SK-N-SH (cell line): ENCODE measurements around the gene WFDC9.

Experiments
- GABPA ChIP-seq: IDR thresholded peaks from 2 replicates; pipeline ENCODE4 v1.4.0; 2012; ENCODE audit warnings: low read depth, mild to moderate bottlenecking
- GATA2 ChIP-seq: sonication (generic); formaldehyde crosslinking; IDR thresholded peaks from 2 replicates; pipeline ENCODE4 v1.5.0; 2020; ENCODE audit warnings: mild to moderate bottlenecking, missing genetic modification reagents
- NRF1 ChIP-seq: IDR thresholded peaks from 2 replicates; pipeline ENCODE4 v1.6.1; 2012; ENCODE audit warnings: low read depth, mild to moderate bottlenecking, low read length
- POLR2AphosphoS5 ChIP-seq: IDR thresholded peaks from 2 replicates; pipeline ENCODE4 v1.6.1; 2012; ENCODE audit warnings: low read depth, low read length
- RAD21 ChIP-seq: IDR thresholded peaks from 2 replicates; pipeline ENCODE4 v1.6.1; 2012; ENCODE audit warnings: mild to moderate bottlenecking, low read length
- RCOR1 ChIP-seq: fragments of 150-350 bp; IDR thresholded peaks from 2 replicates; pipeline ENCODE4 v1.6.1; 2017; ENCODE audit warnings: antibody characterized with exemption, low read length
- SIN3A ChIP-seq: IDR thresholded peaks from 2 replicates; pipeline ENCODE4 v1.6.1; 2012; ENCODE audit warnings: low read depth, mild to moderate bottlenecking, low read length, moderate library complexity, borderline replicate concordance
- TAF1 ChIP-seq: IDR thresholded peaks from 2 replicates; pipeline ENCODE4 v1.6.1; 2012; ENCODE audit warnings: low read depth, mild to moderate bottlenecking, low read length, moderate library complexity, borderline replicate concordance
- TF ChIP-seq, protein P1 (sequence below): fragments of 200-600 bp; sonication (generic); IDR thresholded peaks from 2 replicates; pipeline ENCODE4 v1.6.1; 2017; ENCODE audit warnings: antibody characterized with exemption, mild to moderate bottlenecking, moderate library complexity
- TF ChIP-seq, protein P2 (sequence below): IDR thresholded peaks from 2 replicates; pipeline ENCODE4 v1.4.0; 2012; ENCODE audit warnings: low read depth, borderline replicate concordance
- TF ChIP-seq, protein P3 (sequence below): fragments of 150-350 bp; IDR thresholded peaks from 2 replicates; pipeline ENCODE4 v1.6.1; 2016; ENCODE audit warnings: mild to moderate bottlenecking, low read depth, low read length

DNA sequence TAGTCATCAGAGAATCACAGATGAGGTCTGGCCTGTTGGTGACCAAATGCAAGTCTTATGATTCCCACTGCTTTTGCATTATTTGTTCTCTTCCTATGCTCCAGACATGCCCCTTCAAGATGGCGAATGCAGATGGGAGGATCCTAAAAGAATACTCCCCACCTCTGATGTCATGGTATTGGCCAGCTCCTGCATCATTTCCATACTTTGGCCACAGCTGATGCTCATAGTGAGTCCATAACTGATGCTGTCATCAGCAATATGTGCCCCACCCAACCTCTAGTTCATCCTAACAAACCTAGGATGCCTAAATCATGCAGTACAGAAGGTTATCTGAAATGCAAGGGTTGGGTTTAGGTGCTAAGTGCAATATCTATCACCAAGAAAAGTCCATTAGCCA is 5.4 kb upstream of the WFDC9 start:
- TF ChIP-seq, protein P1, sequence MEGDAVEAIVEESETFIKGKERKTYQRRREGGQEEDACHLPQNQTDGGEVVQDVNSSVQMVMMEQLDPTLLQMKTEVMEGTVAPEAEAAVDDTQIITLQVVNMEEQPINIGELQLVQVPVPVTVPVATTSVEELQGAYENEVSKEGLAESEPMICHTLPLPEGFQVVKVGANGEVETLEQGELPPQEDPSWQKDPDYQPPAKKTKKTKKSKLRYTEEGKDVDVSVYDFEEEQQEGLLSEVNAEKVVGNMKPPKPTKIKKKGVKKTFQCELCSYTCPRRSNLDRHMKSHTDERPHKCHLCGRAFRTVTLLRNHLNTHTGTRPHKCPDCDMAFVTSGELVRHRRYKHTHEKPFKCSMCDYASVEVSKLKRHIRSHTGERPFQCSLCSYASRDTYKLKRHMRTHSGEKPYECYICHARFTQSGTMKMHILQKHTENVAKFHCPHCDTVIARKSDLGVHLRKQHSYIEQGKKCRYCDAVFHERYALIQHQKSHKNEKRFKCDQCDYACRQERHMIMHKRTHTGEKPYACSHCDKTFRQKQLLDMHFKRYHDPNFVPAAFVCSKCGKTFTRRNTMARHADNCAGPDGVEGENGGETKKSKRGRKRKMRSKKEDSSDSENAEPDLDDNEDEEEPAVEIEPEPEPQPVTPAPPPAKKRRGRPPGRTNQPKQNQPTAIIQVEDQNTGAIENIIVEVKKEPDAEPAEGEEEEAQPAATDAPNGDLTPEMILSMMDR = no peak
- no peak for TF ChIP-seq GABPA
- no peak for TF ChIP-seq POLR2AphosphoS5
- no peak for TF ChIP-seq TAF1
- TF ChIP-seq RAD21 = no peak
- TF ChIP-seq GATA2 (CRISPR knock-in tag) = no peak
- no peak for TF ChIP-seq SIN3A
- TF ChIP-seq, protein P2, sequence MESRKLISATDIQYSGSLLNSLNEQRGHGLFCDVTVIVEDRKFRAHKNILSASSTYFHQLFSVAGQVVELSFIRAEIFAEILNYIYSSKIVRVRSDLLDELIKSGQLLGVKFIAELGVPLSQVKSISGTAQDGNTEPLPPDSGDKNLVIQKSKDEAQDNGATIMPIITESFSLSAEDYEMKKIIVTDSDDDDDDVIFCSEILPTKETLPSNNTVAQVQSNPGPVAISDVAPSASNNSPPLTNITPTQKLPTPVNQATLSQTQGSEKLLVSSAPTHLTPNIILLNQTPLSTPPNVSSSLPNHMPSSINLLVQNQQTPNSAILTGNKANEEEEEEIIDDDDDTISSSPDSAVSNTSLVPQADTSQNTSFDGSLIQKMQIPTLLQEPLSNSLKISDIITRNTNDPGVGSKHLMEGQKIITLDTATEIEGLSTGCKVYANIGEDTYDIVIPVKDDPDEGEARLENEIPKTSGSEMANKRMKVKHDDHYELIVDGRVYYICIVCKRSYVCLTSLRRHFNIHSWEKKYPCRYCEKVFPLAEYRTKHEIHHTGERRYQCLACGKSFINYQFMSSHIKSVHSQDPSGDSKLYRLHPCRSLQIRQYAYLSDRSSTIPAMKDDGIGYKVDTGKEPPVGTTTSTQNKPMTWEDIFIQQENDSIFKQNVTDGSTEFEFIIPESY = no peak
- TF ChIP-seq NRF1 = no peak
- no peak for TF ChIP-seq RCOR1
- TF ChIP-seq, protein P3, sequence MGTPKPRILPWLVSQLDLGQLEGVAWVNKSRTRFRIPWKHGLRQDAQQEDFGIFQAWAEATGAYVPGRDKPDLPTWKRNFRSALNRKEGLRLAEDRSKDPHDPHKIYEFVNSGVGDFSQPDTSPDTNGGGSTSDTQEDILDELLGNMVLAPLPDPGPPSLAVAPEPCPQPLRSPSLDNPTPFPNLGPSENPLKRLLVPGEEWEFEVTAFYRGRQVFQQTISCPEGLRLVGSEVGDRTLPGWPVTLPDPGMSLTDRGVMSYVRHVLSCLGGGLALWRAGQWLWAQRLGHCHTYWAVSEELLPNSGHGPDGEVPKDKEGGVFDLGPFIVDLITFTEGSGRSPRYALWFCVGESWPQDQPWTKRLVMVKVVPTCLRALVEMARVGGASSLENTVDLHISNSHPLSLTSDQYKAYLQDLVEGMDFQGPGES = no peak
